ENCODE data around the gene KCTD16.

KCTD16 gene

DNA sequence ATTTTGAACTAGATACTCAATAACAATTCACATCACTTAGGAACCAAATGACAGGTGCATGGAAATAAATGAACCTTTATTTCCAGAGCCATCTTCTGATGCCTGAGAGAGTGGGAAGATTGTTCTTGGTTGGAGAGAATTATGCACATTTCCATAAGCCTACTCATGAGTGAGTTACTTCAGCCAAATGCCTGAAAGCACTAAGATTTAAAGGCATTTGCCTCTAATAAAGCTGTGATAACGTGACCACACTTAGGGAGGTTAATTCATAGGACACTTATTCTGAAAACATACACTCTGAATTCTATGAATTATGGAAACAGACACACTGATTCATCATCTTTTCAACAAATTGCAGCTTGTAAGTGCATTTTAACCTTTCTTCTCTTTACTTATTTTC, 40.0 kb downstream of the KCTD16 start:
- no peak for DNase-seq

DNA sequence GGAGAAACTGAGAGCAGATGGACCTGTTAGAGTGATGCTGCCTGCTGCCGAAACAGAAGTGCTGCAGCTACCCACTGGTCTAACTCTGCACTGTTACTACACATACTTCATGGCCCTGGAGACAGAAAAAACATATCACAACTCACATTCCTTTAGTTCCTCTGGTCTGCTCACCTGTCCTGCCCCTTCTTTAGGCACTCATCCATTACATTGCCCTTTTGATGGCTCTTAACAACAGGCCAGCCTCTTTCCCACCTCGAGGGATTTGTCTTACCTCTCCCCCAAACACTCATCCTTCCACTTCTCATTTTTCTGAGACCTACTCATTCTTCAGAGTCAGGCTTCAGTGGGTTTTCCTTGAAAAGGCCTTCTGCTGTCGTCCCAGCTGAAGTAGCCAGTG, 49.2 kb downstream of the KCTD16 start:
- DNase-seq = no peak

DNA sequence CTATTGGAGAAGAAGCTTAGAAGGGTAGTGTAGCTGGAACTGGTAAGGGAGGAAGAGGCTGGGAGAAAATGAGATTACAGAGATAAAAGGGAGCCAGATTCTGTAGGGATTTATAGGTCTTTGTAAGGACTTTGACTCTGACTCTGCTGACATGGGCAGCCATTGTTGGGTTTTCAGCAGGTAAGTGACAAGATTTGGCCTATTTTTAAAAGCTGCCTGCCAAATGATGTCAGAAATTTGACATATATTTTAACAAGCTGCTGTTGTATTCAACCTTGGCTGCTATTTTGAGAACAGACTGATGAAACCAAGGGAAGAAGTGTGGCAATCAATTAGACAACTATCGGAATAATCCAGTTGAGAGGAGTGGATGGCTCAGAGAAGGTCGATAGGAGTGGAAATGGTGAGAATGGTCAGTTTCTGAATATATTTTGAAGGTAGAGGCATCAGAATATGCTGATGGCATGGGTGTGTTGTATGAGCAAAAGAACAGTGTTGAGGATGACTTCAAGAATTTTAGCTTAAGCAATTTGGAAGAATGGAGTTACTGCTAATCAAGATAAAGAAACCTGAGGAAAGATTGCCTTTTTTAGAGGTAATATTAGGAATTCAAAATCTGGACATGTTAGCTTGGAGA, 56.8 kb downstream of the KCTD16 start:
- DNase-seq = no peak

DNA sequence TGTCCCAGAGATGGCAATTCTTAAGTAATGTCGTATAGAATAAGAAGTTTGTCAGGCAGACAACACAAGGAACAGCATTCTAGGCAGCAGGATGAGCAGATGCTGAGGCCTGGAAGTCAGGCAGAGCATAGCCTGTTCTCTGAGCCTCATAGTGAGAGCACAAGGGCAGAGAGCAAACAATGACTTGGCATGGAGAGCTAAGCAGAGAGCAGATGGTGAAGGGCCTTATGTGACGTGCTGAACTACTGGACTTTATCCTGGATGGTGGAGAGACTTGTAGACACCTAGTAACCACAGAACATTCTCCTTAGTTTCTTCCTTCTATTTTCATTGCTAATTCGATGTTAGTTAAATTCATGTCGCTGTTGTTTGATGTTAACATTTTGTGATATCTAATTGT, 60.1 kb downstream of the KCTD16 start:
- DNase-seq = no peak

DNA sequence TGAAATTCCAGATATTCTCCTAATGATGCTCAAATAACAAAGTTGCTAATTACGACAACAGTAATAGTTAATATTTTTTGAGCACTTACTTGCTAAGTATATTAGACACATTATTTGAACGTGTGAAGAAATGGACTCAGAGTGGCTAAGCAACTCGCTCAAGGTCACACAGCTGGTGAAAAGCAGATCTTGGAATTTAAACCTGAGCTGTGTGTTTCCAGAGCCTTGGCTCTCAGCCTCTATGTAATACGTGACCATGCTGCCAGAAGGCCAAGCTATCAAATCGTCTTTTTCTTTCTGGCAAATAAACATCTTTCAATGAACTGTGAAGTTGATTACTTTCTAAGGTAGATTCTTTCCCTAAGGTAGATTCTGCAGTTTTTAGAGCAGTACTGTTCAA, 61.6 kb downstream of the KCTD16 start:
- no peak for DNase-seq

DNA sequence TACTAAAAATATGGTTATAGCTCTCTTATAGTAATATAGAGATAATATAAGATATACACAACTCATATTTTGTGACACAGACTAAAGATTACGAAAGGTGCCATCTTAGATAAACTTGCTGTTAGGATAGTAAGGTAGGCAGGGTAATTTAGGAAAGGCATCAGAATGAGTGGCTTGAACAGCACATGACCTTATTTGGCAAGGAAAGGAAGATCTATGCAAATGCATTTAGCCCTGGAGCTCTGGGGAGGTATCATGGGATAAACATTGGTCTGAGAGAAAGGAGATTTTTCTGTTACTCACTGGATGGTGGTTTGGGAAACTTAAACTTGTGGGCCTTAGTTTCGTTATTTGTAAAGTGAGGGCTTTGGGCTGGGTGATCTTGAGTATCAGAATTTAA, 65.8 kb downstream of the KCTD16 start:
- no peak for DNase-seq

DNA sequence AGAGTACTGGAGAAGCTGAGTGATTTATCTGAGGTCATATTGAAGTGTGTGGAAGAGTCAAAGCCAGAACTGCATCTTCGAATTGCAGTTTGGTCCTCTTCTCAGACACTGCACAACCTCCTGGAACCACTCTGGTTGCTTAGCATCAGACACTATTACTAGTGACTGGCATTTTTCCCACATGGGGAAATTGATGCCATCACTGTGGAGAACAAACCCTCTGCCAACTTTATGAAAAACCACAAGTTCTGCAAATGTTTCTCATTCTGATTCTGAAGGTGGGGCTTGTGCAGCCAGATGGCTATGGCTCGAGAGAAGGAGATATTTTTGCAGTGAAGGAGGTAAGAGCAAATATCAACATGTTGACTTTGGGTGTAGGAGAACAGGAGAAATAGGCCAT, 67.2 kb downstream of the KCTD16 start:
- DNase-seq = no peak

DNA sequence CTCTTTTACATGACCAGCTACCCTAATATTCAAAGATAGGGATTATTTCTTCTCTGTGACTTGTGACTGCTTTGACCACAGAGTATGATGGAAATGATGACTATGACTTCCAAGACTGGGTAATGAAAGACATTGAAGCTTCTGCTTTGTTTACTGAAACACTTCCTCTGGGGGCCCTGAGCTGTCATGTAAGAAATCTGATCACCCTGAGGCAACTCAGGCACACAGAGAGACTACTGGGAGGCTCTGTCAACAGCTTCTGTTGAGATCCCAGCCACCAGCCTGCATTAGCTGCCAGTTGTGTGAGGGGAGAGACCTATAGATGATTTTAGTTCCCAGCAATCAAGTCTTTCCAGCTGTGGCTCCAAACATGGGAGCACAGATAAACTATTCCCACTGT, 76.5 kb downstream of the KCTD16 start:
- DNase-seq = no peak

DNA sequence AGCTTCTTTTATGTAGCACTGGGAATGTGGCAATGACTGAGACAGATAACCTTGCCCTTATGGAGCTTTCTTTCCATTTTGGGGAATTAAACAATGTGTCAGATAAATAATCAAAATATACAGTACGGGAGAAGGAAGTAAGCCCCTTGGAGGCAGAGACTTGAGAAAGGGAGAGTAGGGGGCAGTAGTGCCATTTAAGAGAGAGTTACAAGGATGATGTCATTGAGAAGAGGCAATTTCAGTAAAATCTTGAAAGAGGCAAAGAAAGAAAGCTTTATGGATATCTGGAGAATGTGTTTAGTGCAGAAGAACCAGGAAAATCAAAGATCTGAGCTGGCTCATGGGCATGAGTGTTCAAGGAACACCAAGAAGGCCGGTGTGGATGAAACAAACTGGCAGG, 77.3 kb downstream of the KCTD16 start:
- DNase-seq = no peak

DNA sequence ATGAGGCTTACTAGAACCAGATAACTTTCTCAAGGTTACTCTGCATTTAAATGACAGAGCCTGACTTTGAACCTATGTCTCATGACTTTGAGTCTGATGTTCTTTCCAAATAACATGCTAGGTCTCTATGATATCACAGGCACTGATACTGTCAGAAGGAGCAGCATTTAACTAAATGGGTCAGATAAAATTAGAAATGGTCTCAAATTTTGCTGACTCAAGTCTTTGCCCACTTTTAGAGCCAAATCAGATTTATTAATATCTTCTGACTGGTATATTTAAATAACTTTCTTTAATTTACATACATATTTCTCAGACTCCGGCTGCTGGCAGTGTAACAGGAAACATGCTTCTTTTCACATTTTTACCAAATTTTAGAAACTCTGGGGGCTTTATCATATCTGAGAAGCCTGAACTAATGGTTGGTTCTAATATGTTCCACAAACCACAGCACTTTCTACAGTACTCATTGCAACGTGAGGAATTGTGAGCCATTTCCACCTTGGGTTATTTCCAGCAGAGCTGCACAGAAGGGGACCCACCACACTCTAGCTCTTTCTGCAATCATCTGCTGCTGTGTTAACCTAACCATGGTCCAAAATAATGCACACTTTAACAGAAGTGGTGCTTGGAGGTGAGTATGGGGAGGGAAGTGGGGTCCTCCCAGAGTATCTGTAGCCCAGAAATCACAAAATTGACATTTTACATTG, 79.2 kb downstream of the KCTD16 start:
- DNase-seq = no peak

DNA sequence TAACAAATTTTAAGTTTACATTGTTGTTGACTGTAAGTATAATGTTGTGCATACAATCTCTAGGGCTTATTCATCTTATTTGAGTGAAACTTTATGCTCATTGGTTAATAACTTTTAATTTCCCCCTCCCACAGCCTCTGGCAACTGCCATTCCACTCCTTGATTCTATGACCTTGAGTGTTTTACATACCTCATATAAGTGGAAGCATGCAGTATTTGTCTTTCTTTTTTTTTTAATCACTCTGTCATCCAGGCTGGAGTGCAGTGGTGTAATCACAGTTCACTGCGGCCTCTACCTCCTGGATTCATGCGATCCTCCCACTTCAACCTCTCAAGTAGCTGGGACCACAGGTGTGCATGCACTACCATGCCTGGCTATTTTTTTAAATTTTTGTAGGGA, 83.9 kb downstream of the KCTD16 start:
- DNase-seq = no peak

DNA sequence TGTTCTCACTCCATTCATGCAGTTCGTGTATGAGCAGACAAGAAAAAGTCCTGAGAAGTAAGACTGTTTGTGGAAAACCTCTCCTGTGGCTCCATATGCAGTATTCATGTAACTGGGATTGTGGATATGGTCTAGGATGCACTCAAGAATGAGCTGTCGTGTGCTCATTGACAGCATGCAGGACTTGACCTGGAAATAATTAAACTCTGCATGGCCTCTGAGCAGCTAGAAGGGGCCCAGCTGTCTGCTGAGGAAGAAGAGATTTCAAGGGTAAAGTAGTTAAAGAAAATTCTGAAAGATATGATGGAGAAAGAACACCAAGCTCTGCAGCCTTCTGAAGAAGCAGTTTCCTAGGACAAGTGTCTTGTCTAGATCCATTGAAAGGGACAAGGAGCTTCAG, 89.4 kb downstream of the KCTD16 start:
- DNase-seq = no peak

DNA sequence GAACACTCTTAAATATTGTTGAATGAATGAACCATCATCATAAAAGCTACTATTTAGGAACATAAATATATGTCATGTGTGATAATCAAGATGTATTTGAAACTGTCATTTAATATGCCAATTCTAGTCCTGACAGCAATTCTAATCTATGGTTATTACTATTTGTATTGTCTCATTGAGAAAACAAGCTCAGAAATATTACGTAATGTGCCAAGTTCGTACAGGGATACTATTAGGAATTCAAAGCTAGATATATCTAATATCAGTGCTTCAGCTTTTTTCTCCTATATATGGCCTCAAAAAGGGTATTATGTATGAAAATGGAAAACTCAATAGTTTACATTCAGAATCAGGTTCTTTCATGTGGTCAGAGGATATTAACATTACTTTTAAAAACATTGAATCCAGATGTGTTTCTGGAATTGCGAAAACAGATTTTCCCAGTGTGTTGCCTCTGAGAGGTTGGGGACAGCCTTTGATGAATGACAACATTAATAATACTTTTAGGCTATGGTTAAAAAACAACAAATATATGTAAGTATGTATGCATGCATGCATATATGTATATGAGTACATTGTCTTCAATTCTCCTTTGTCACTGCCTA, 95.1 kb downstream of the KCTD16 start:
- no peak for DNase-seq

DNA sequence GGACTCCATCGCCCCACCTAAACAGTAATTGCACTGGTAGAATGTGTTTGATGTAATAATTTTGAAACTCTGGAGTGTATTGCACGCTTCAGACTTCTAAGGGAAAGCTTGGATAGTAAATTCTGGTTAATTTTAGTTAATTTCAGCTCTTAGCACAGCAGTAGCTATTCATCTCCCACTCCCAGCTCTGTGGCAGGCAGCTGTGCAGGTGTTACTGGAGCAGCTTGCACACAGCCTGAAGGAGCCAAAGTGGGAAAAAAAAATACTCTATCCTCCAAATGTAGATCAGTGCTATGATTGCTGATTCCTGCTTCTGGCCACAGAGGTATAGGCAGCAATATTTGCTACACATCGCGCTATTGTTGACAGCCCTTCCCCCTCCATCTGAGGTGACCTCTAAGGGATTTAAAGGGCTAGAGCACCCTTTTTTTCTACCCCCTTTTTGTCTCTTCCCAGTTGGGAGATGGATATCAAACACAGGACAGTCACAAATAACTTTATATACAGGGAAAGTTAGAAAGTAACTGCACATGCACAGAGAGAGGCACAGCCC, 97.4 kb downstream of the KCTD16 start:
- DNase-seq = no peak

DNA sequence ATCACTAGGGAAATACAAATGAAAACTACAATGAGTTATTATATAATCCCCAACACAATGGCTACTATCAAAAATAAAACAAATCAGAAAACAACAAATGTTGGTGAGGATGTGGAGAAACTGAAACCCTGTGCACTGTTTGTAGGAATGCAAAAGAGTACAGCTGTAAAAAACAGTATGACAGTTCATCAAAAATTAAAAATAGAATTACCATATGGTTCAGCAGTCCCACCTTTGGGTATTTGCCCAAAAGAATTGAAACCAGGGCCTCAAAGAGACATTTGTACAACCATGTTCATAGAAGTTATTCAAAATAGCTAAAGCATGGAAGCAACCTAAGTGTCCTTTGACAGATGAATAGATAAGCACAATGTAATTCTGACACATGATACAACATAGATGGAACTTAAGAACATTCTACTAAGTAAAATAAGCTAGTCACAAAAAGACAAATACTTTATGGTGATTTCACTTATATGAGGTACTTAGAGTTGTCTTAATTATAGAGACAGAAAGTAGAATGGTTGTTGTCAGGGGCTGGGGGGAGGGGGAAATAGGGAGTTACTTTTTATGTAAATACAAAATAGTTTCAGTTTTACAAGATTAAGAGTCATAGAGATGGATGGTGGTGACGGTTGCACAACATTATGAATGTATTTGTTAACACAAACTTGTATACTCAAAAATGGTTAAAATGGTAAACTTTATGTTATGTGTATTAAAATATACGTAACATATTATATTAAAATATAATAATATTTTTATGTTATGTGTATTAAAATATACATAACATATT, 102.8 kb downstream of the KCTD16 start:
- DNase-seq = no peak

DNA sequence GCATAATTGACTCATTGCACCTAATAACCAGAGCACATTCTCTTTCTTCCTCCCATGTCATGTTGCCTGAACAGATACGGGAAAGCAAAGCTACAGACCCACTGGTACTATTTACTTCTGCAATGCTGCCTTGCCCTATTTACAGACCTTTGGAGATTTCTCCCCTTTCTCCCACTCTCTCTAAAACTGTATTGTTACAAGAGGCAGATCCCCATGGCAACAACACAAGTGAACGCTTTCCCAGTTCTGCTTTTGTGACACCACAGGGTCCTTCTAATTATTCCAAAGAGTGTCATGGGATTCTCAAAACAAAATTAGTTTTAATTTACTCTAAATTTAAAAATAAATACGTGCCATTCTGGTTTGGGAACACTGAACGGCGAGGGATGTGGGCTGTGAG, 104.7 kb downstream of the KCTD16 start:
- no peak for DNase-seq

DNA sequence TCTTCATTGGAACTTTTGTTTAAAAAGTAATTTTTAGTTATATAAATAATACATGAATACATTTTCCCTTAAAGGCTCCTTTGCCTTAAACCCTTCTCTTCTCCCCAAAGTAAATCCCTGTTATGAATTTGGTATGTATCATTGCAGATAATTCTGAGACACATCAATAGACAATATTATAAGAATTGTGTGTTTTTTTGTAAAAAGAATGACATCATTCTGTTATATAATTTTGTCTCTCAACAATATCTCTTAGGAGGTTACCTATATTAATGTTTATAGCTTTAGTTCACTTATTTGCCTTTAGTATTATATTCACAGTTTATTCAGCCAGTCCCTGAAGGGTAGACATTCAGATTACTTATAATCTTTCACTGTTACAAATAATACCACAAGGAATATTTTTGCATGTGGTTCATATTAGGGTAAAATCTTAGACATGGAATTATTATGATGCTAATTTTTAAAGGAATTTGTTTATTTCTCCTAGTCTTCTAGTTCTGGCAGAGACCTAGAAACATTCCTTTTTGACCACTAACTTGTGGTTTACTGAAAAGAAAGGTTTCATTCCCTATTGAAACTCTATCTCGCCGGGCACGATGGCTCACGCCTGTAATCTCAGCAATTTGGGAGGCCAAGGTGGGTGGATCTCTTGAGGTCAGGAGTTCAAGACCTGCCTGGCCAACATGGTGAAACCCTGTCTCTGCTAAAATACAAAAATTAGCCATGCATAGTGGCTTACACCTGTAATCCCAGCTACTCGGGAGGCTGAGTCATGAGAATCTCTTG, 105.6 kb downstream of the KCTD16 start:
- no peak for DNase-seq

DNA sequence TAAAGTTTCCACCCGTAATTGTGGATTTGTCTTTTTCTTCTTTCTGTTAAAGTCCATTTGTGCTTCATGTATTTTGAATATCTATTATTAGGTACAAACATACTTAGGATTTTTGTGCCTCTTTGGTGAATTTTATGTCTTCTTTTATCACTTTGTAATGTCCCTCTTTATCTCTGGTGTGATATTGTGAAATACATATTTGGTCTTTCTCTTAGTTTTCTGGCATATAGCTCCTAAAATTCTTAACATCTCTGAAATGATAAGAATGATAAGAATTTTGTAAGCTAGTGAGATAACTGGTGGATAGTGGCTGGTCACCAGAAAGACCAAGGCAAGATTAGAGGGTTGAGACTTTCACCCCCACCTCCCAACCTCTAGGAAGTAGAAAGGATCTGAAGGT, 111.1 kb downstream of the KCTD16 start:
- no peak for DNase-seq

DNA sequence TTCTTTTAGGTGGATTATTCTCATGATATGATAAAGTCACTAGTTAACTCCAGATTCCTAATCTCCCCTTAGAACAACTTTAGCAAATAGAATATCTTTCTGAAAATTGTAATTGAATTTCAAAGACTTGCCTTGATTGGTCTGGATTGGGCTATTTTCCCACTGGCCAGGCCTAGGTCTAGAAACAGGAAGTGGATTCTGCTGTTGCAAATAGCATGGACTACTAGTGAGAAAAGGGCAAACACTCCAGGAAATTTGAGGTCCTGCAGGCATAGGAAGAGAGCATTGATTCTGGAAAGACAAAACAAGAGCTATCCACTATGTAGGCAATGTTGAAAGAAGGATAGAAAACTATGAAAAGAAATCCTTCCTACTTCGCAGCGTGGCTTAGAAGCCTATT, 113.4 kb downstream of the KCTD16 start:
- DNase-seq = no peak

DNA sequence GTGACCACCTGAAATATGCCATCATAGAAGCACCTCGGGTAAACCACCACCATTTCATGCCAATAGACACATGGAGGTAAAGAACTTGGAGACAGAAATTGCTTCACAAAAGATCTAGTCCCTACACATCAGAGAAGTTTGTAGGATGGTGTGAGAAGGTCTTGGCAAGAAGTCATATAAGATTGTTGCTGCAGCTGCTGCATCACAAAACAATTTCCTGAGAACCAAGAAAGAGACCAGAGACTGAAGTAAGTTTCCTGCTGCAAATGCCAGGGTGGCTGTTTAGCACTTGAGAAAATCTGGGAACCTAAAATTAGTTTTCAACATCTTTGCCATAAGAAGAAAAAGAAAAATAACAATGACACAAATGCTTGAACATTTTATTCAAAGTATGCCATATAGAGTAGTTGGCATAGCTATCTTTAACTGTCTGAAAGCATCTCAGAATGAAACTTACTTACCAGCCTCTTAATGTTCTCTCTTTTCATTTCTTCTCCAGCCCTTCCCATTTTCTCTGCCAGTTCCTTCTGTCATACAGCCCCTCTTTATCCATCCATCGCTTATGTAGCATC, 114.3 kb downstream of the KCTD16 start:
- DNase-seq = no peak

DNA sequence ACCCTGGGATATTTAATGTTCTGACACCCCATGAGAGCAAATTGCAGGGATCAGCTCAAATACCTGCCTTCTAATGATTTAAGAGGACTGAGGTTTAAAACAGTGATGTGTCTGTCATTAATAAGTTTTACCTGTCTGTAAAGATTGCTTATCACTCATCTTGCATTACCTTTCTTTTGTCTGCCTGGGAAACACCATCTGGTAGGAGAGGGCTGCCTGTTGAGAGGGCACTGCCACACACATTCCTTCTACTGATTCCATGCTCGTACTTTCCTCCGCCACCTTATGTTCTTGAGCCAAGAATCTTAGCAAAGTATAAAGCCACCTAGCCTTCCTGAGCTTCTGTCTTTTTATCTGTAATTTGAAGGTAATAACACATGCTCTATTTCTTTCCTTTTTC, 118.6 kb downstream of the KCTD16 start:
- DNase-seq = no peak

DNA sequence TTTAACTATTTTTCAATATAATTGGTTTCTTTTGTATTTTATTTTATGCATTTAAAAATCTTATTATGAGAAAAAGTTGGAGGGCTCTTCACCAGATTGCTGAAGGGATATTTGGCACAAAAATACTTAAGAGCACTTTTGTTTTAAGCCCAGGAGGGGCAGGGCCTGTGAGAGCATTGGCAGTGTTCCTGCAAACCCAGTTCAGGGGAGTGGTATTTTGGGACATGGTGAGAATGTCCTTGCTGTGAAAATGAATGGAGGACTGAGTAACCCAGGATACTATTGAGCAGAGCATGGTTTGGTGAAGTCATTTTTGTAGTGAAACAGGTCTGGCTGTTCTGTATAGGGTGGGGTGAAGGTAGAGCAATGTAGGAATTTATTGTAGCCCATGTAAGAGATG, 121.4 kb downstream of the KCTD16 start:
- no peak for DNase-seq

Measured in activated effector memory CD4-positive, alpha-beta T cell treated with anti-CD3 and anti-CD28 coated beads, Interleukin-2, amount 50 U/mL, for 16 hours (primary cell).